BJ (cell line): Measurements from ENCODE around the gene UBE2L6. TPM values are rescaled to one million over a fixed set of nuclear protein-coding genes. Genes with fewer than 3 reads are reported as not detected.

ENCODE experiments used
- CTCF ChIA-PET: fragments of 350-600 bp; formaldehyde crosslinking; extraction: SDS; loops from one replicate; lab custom pipeline; 2021; ENCODE audit warnings: antibody characterized with exemption, inconsistent platforms; lab: Yijun Ruan, JAX
- POLR2A ChIA-PET: fragments of 300-600 bp; sonication (Branson Sonifier 250); formaldehyde crosslinking; extraction: SDS; loops from one replicate; lab custom pipeline; 2021; ENCODE audit warnings: antibody characterized with exemption; lab: Charles Lee
- DNase-seq: peaks from one replicate; pipeline ENCODE4 v3.0.0-alpha.2; 2011; ENCODE audit warnings: low read depth
- H3K27me3 ChIP-seq: 2 replicates; pipeline ENCODE4 v1.6.0; 2011; ENCODE audit warnings: low read length; ENCODE audit not compliant: control insufficient read depth, insufficient read depth
- H3K36me3 ChIP-seq: 2 replicates; pipeline ENCODE4 v1.5.1; 2011; ENCODE audit warnings: low read length; ENCODE audit not compliant: control insufficient read depth, insufficient read depth
- H3K4me3 ChIP-seq: 2 replicates; pipeline ENCODE4 v1.5.1; 2011; ENCODE audit warnings: low read depth, mild to moderate bottlenecking, control low read depth, low read length
- CTCF ChIP-seq: IDR thresholded peaks from 2 replicates; pipeline ENCODE4 v1.5.1; 2011; ENCODE audit warnings: low read depth, mild to moderate bottlenecking, control low read depth, inconsistent platforms, low read length, moderate library complexity; ENCODE audit not compliant: insufficient read depth
- polyA plus RNA-seq: library from polyadenylated mRNA; depleted of rRNA; stranded (reverse); fragments of >200 nt; gene quantifications from 2 replicates; pipeline ENCODE4 v1.2.3, GENCODE V29; 2011

The UBE2L6 gene
- polyA plus RNA-seq, 1 experiment, result 67.0 TPM

GRCh38 chr11:57549983-57550382 is 17.5 kb downstream of the UBE2L6 start:
- Histone ChIP-seq H3K36me3 (peaks cover 16% of the 10 kb centered on the region), H3K27me3 (no peaks in the 10 kb centered on the region), H3K4me3 (no peak overlapping the region)
- no peak for DNase-seq
- ChIA-PET POLR2A (no interaction called here), CTCF (interaction anchor here (0.6 to 1.5 kb wide), 6 partner anchors 9 to 217 kb away, joined by 3 to 5 read pairs (median 4); no protein-coding TSS in a partner anchor)
- no peak for TF ChIP-seq CTCF

- ChIA-PET POLR2A (no interaction called here), CTCF (interaction anchor here (1.1 to 1.5 kb wide), 3 partner anchors 9 to 97 kb away, joined by 3 to 4 read pairs (median 4); no protein-coding TSS in a partner anchor)
- no peak overlapping the region for H3K4me3 ChIP-seq
- no peak for TF ChIP-seq CTCF
- H3K27me3 ChIP-seq, result no peaks in the 10 kb centered on the region
- H3K36me3 ChIP-seq, result peaks cover 11% of the 10 kb centered on the region
- DNase-seq, result no peak
Measured at GRCh38 chr11:57547854-57548377, 19.6 kb downstream of the UBE2L6 start.

- DNase-seq, result no peak
- H3K4me3 ChIP-seq, result no peak overlapping the region
- H3K36me3 ChIP-seq, result peaks cover 8% of the 10 kb centered on the region
- ChIA-PET CTCF (interaction anchor here (0.8 to 1.7 kb wide), 6 partner anchors 21 to 202 kb away, joined by 3 to 4 read pairs (median 3); no protein-coding TSS in a partner anchor), POLR2A (no interaction called here)
- TF ChIP-seq CTCF, result peak; percentile 24; the same call in 1 of the 2 replicates
- H3K27me3 ChIP-seq, result no peaks in the 10 kb centered on the region; the same call in 1 of the 2 replicates
Measured at GRCh38 chr11:57546869-57547475, 20.5 kb downstream of the UBE2L6 start.

GRCh38 chr11:57546451-57546850 is 21.0 kb downstream of the UBE2L6 start:
- Histone ChIP-seq H3K27me3 (no peaks in the 10 kb centered on the region; the same call in 1 of the 2 replicates), H3K36me3 (peaks cover 6% of the 10 kb centered on the region), H3K4me3 (no peak overlapping the region)
- POLR2A ChIA-PET, result no interaction called here
- no peak for TF ChIP-seq CTCF
- DNase-seq, result no peak
- CTCF ChIA-PET, result interaction anchor here (0.9 to 1.7 kb wide), 3 partner anchors 89 to 201 kb away, joined by 3 read pairs; no protein-coding TSS in a partner anchor

- Histone ChIP-seq H3K27me3 (no peaks in the 10 kb centered on the region; the same call in 1 of the 2 replicates), H3K4me3 (no peak overlapping the region), H3K36me3 (peaks cover 4% of the 10 kb centered on the region)
- TF ChIP-seq CTCF, result no peak
- ChIA-PET CTCF (interaction anchor here (0.6 to 1.7 kb wide), 4 partner anchors 51 to 98 kb away, joined by 3 to 5 read pairs (median 3); no protein-coding TSS in a partner anchor), POLR2A (no interaction called here)
- no peak for DNase-seq
Measured at GRCh38 chr11:57545883-57546282, 21.6 kb downstream of the UBE2L6 start.
